Measurements from ENCODE around the gene SAA1. TPM values are rescaled to one million over a fixed set of nuclear protein-coding genes. Genes with fewer than 3 reads are reported as not detected.

Gene SAA1
- total RNA-seq, 2 donors from 2014 or later: 1.6 to 6.8 TPM

DNA sequence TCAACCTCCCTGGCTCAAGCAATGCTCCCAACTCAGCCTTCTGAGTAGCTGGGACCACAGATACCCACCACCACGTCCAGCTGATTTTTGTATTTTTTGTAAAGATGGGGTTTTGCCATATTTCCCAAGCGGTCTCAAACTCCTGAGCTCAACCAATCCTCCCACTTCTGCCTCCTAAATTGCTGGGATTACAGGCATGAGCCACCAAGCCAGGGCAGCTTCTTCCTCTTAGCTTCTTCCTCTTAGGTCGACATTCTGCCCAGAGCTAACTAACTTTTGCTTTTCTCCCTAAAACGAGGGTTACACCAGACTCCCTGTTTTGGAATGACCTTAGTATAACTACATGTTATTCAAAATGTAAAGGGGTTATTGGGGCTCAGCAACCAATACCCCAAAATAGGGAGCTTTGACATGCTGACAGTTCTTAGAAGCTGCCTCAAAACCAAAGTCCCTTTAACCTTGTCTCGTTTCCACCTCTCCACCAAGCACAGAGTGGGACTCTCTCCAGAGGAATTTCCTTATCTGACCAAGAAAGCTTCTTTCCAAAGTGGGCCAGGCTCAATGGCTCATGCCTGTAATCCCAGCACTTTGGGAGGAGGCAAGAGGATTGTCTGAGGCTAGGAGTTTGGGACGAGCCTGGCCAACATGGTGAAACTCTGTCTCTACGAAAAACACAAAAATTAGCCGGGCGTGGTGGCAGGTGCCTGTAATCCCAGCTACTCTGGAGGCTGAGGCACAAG is 48.9 kb downstream of the SAA1 start:
- no peak for DNase-seq (ENCODE audit: low spot score)
- peaks cover 14% of the 10 kb centered on the region for H3K36me3 ChIP-seq
- H3K9me3 ChIP-seq: no peaks in the 10 kb centered on the region
- TF ChIP-seq, protein P1, sequence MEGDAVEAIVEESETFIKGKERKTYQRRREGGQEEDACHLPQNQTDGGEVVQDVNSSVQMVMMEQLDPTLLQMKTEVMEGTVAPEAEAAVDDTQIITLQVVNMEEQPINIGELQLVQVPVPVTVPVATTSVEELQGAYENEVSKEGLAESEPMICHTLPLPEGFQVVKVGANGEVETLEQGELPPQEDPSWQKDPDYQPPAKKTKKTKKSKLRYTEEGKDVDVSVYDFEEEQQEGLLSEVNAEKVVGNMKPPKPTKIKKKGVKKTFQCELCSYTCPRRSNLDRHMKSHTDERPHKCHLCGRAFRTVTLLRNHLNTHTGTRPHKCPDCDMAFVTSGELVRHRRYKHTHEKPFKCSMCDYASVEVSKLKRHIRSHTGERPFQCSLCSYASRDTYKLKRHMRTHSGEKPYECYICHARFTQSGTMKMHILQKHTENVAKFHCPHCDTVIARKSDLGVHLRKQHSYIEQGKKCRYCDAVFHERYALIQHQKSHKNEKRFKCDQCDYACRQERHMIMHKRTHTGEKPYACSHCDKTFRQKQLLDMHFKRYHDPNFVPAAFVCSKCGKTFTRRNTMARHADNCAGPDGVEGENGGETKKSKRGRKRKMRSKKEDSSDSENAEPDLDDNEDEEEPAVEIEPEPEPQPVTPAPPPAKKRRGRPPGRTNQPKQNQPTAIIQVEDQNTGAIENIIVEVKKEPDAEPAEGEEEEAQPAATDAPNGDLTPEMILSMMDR (IDR thresholded peaks at IDR 0.05): no peak
- no peaks in the 10 kb centered on the region for H3K27me3 ChIP-seq
- H3K4me1 ChIP-seq: peaks cover 0 to 25% of the 10 kb centered on the region in 2 donors
- no peak overlapping the region for H3K4me3 ChIP-seq
- H3K27ac ChIP-seq: no peak overlapping the region

GRCh38 chr11:18315893-18316292 is 49.8 kb downstream of the SAA1 start:
- H3K4me1 ChIP-seq: peaks cover 0 to 35% of the 10 kb centered on the region in 2 donors
- DNase-seq (ENCODE audit: low spot score): no peak
- TF ChIP-seq, protein P1 (IDR thresholded peaks at IDR 0.05): no peak
- no peak overlapping the region for H3K27ac ChIP-seq
- H3K9me3 ChIP-seq: no peaks in the 10 kb centered on the region
- H3K27me3 ChIP-seq: no peaks in the 10 kb centered on the region
- peaks cover 5% of the 10 kb centered on the region for H3K36me3 ChIP-seq
- no peak overlapping the region for H3K4me3 ChIP-seq

- no peak for DNase-seq (ENCODE audit: low spot score)
- Histone ChIP-seq H3K27me3 (no peaks in the 10 kb centered on the region), H3K27ac (no peak overlapping the region), H3K36me3 (no peaks in the 10 kb centered on the region), H3K4me1 (peaks cover 0 to 39% of the 10 kb centered on the region in 2 donors), H3K4me3 (no peak overlapping the region), H3K9me3 (no peaks in the 10 kb centered on the region)
- TF ChIP-seq, protein P1 (IDR thresholded peaks at IDR 0.05): no peak
These were observed 51.5 kb downstream of the SAA1 start for GRCh38 chr11:18317551-18317950.

Other genes starting within 250 kb of the SAA1 start
- gene TPH1, start 220.0 kb upstream of the SAA1 start, total RNA-seq: under 1 TPM in 1 of 2 donors, not detected in 1; 0.96 TPM
- 1 to 10 TPM; 4.5 to 4.6 TPM for gene SAAL1, start 160.2 kb upstream of the SAA1 start, total RNA-seq
- gene MRGPRX3, start 133.7 kb upstream of the SAA1 start, total RNA-seq: not detected
- not detected for gene MRGPRX4, start 93.4 kb upstream of the SAA1 start, total RNA-seq
- not detected for gene SAA4, start 29.5 kb upstream of the SAA1 start, total RNA-seq
- gene SAA2, start 17.6 kb upstream of the SAA1 start, total RNA-seq: 1 to 10 TPM in 1 of 2 donors, not detected in 1; 1.4 TPM
- 10 to 100 TPM; 10.5 to 12.8 TPM for gene HPS5, start 55.9 kb downstream of the SAA1 start, total RNA-seq
- 10 to 100 TPM; 19.5 to 23.8 TPM for gene GTF2H1, start 56.3 kb downstream of the SAA1 start, total RNA-seq
- gene LDHA, start 128.3 kb downstream of the SAA1 start, total RNA-seq: 100 to 1,000 TPM; 187 to 316 TPM
- gene LDHC, start 146.1 kb downstream of the SAA1 start, total RNA-seq: under 1 TPM in 1 of 2 donors, not detected in 1; 0.47 TPM
- not detected for gene LDHAL6A, start 189.6 kb downstream of the SAA1 start, total RNA-seq